Keratinocyte (primary cell): ENCODE measurements around the gene P3H1. TPM values are rescaled to one million over a fixed set of nuclear protein-coding genes. Genes with fewer than 3 reads are reported as not detected.

Experiments used
- DNase-seq: peaks from one replicate; pipeline ENCODE4 v3.0.0-alpha.2; 2011; ENCODE audit warnings: low read depth, missing footprints, low spot score
- FAIRE-seq: peaks from 2 replicates; lab custom pipeline; 2011; peaks lifted over from hg19 to GRCh38; lab: Jason Lieb, UNC
- H2AFZ ChIP-seq: 2 replicates; pipeline ENCODE4 v1.6.0; 2012; ENCODE audit warnings: low read length, control low read depth, inconsistent platforms; ENCODE audit not compliant: control insufficient read depth
- H3K27ac ChIP-seq: 2 replicates; pipeline ENCODE4 v1.5.1; 2011; ENCODE audit warnings: low read length; ENCODE audit not compliant: control insufficient read depth, insufficient read depth
- H3K27me3 ChIP-seq: 3 replicates; pipeline ENCODE4 v1.6.0; 2011; ENCODE audit warnings: low read length; ENCODE audit not compliant: control insufficient read depth, insufficient read depth; ENCODE audit errors: extremely low read depth
- H3K36me3 ChIP-seq, 2 experiments: 2 replicates in 1 of 2; 3 replicates in 1 of 2; pipeline ENCODE4 v1.5.1; 2011; ENCODE audit warnings: low read length in 2 of 2, mild to moderate bottlenecking in 1 of 2; ENCODE audit not compliant: control insufficient read depth in 2 of 2, insufficient read depth in 2 of 2; ENCODE audit errors: extremely low read depth in 1 of 2
- H3K4me1 ChIP-seq: 3 replicates; pipeline ENCODE4 v1.5.1; 2011; ENCODE audit warnings: low read length; ENCODE audit not compliant: control insufficient read depth, insufficient read depth; ENCODE audit errors: extremely low read depth
- H3K4me2 ChIP-seq: 3 replicates; pipeline ENCODE4 v1.6.0; 2011; ENCODE audit warnings: low read depth, low read length; ENCODE audit not compliant: control insufficient read depth, insufficient read depth; ENCODE audit errors: extremely low read depth
- H3K4me3 ChIP-seq, 3 experiments: fragments of 200-600 bp in 1 of 3; sonication (generic) in 1 of 3; 2 replicates in 2 of 3; 3 replicates in 1 of 3; pipeline ENCODE4 v1.5.1; 2011 to 2016; ENCODE audit warnings: low read length in 3 of 3, mild to moderate bottlenecking in 3 of 3, control low read depth in 2 of 3, inconsistent platforms in 1 of 3, low read depth in 1 of 3, mixed read lengths in 1 of 3, mixed run types in 1 of 3, moderate library complexity in 1 of 3; ENCODE audit not compliant: control insufficient read depth in 2 of 3, insufficient read depth in 2 of 3; ENCODE audit errors: extremely low read depth in 1 of 3
- H3K79me2 ChIP-seq: 2 replicates; pipeline ENCODE4 v1.6.0; 2012; ENCODE audit warnings: low read length; ENCODE audit not compliant: control insufficient read depth, insufficient read depth
- H3K9ac ChIP-seq: 3 replicates; pipeline ENCODE4 v1.6.0; 2011; ENCODE audit warnings: low read length; ENCODE audit not compliant: control insufficient read depth, insufficient read depth; ENCODE audit errors: extremely low read depth
- H3K9me1 ChIP-seq: 3 replicates; pipeline ENCODE4 v1.6.0; 2011; ENCODE audit warnings: low read length; ENCODE audit not compliant: control insufficient read depth, insufficient read depth; ENCODE audit errors: extremely low read depth
- H3K9me3 ChIP-seq: 2 replicates; pipeline ENCODE4 v1.5.1; 2012; ENCODE audit warnings: low read depth, low read length; ENCODE audit not compliant: control insufficient read depth
- H4K20me1 ChIP-seq: 3 replicates; pipeline ENCODE4 v1.6.0; 2011; ENCODE audit warnings: low read length; ENCODE audit not compliant: control insufficient read depth, insufficient read depth; ENCODE audit errors: extremely low read depth
- EZH2 ChIP-seq: IDR thresholded peaks from one replicate; pipeline ENCODE4 v1.6.1; 2012; ENCODE audit warnings: inconsistent platforms, mild to moderate bottlenecking, low read length, moderate library complexity
- dilution Hi-C: fragments of 300-500 bp; cut with MboI; formaldehyde crosslinking; loops from one replicate; pipeline ENCODE4 v1.7.0; 2020; ENCODE audit warnings: low sequenced_read_pairs; ENCODE audit not compliant: extremely low pct_ligation_motif_present
- polyA plus RNA-seq, 5 experiments: library from polyadenylated mRNA; depleted of rRNA in 3 of 5; stranded (reverse) in 3 of 5; stranded (forward) in 1 of 5; unstranded in 1 of 5; fragments of >200 nt; gene quantifications; 1 replicate in 1 of 5; 2 replicates in 3 of 5; 3 replicates in 1 of 5; pipeline versions ENCODE4 v1.2.1 to v1.2.3, GENCODE V29; 2011 to 2012; ENCODE audit warnings: missing spikeins in 2 of 5, low read depth in 1 of 5, low replicate concordance in 1 of 5
- TF ChIP-seq, protein P1 (sequence below), 3 experiments: IDR thresholded peaks in 1 of 3; conservative IDR thresholded peaks in 1 of 3; optimal IDR thresholded peaks in 1 of 3; 2 replicates in 2 of 3; 3 replicates in 1 of 3; pipeline versions ENCODE3 to v1.5.1; 2011; ENCODE audit warnings: low read length in 3 of 3, mild to moderate bottlenecking in 3 of 3, moderate library complexity in 2 of 3, control low read depth in 1 of 3, inconsistent platforms in 1 of 3; ENCODE audit not compliant: insufficient read depth in 2 of 3; ENCODE audit errors: extremely low read depth in 1 of 3

Gene P3H1
- polyA plus RNA-seq, 1 donor (not counting 4 experiments of a cell fraction or from before 2014, with no cell fraction given): 24.4 TPM

DNA sequence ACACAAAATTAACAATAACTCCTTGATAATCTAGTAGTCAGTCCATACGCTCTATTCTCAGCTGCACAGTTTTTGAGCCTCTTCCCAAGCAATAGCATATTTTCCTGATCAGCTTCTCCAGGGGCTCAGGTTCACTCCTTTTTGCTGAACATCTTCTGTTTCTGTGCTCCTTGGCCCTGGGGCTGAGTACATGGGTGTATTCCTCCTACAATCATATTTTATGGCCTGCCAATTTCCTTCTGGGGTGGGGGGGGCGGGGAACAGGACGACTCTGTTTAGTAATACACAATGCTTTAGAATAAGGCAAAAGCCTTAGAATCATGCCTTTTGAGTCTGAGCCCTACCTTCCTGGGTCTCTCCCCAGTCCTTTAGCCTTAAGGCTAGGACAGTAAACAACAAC, 35.2 kb downstream of the P3H1 start:
- DNase-seq: no peak
- Histone ChIP-seq H3K27me3 (no peaks in the 10 kb centered on the region), H3K4me2 (no peak overlapping the region), H3K36me3 (no peaks in the 10 kb centered on the region), H3K9ac (no peak overlapping the region), H3K4me3 (no peak overlapping the region), H4K20me1 (no peaks in the 10 kb centered on the region), H3K4me1 (peaks cover 18% of the 10 kb centered on the region), H3K9me1 (no peaks in the 10 kb centered on the region), H3K27ac (no peak overlapping the region), H3K79me2 (no peaks in the 10 kb centered on the region), H2AFZ (peak overlapping the region; percentile 49), H3K9me3 (no peaks in the 10 kb centered on the region)
- dilution Hi-C loops: no loop called here
- no peak for FAIRE-seq
- TF ChIP-seq, protein P1, sequence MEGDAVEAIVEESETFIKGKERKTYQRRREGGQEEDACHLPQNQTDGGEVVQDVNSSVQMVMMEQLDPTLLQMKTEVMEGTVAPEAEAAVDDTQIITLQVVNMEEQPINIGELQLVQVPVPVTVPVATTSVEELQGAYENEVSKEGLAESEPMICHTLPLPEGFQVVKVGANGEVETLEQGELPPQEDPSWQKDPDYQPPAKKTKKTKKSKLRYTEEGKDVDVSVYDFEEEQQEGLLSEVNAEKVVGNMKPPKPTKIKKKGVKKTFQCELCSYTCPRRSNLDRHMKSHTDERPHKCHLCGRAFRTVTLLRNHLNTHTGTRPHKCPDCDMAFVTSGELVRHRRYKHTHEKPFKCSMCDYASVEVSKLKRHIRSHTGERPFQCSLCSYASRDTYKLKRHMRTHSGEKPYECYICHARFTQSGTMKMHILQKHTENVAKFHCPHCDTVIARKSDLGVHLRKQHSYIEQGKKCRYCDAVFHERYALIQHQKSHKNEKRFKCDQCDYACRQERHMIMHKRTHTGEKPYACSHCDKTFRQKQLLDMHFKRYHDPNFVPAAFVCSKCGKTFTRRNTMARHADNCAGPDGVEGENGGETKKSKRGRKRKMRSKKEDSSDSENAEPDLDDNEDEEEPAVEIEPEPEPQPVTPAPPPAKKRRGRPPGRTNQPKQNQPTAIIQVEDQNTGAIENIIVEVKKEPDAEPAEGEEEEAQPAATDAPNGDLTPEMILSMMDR (optimal IDR thresholded peaks at IDR 0.05 in 1 of 3, IDR thresholded peaks at IDR 0.05 in 1 of 3, conservative IDR thresholded peaks at IDR 0.05 in 1 of 3; ENCODE audit: extremely low read depth in 1 of 3, insufficient read depth in 2 of 3, low read length in 3 of 3): no peak
- no peak for TF ChIP-seq EZH2

DNA sequence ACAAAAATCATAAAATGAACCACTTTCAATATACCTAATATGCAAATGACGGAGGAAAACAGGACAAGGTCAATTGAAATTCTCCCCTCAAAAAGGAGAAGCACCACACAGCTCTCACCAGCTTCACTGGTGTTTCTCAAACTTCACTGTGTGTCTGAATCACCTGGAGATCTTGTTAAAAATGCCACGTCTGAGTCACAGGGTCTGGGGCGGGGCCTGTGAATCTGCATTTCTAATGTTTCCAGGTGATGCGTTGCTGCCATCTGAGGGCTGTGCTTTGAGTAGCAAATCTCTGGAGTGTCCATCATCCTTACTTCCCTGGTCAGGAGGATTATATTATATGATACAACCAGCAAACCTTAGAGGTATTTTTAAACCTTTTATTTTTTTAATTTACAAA, 35.8 kb downstream of the P3H1 start:
- no peak overlapping the region for H3K4me3 ChIP-seq
- no peaks in the 10 kb centered on the region for H3K36me3 ChIP-seq
- peaks cover 12% of the 10 kb centered on the region for H3K4me1 ChIP-seq
- H3K9ac ChIP-seq: no peak overlapping the region
- DNase-seq (no peak), FAIRE-seq (peak; percentile 34)
- TF ChIP-seq, protein P1 (optimal IDR thresholded peaks at IDR 0.05 in 1 of 3, IDR thresholded peaks at IDR 0.05 in 1 of 3, conservative IDR thresholded peaks at IDR 0.05 in 1 of 3; ENCODE audit: extremely low read depth in 1 of 3, insufficient read depth in 2 of 3, low read length in 3 of 3): peak in 1 of 3 experiments; percentile 54
- TF ChIP-seq EZH2: no peak
- H3K79me2 ChIP-seq: no peaks in the 10 kb centered on the region
- no peaks in the 10 kb centered on the region for H4K20me1 ChIP-seq
- H3K9me1 ChIP-seq: no peaks in the 10 kb centered on the region
- no peak overlapping the region for H3K27ac ChIP-seq
- H3K27me3 ChIP-seq: no peaks in the 10 kb centered on the region
- H3K4me2 ChIP-seq: no peak overlapping the region
- dilution Hi-C loops: no loop called here
- H3K9me3 ChIP-seq: no peaks in the 10 kb centered on the region
- H2AFZ ChIP-seq: no peak overlapping the region
